ENCODE data around the gene MISP3.
A peak's percentile ranks its signal among the peaks of the same experiment; 100 is the strongest.

The MISP3 gene

DNA sequence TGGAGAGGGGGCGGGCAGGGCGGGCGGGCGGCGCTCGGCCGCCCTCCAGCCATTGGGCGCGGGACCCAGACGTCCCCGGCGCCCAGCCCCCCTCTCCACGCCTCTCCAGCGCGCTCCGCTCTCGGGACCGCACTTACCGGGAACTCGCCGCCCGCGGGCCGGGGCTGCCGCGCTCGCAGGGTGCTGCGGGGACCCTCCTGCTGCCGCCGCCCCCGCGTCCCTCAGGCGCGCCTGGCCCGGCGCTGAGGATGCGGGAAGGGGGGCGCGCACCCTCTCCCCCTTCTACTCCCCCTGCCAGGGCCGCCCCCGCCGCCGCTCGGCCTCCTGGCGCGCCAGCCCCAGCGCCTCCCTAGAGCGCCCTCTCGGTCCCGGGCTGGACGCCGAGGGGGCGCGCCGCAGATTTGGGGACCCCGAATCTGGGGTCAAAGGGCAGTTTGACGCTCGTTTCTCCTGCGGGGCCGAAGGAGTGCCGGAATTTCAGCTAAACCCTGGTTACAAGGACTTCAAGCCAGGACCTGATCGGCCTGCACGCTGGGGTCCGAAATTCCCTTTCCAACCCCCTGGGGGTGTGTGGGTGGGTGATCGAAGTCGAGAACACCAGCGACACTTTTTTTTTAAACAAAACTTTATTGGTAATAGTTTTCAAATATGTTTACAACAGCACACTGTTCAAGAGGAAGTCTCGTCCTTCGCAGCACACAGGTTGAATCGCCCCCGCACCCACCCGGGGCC, 18.7 kb downstream of the MISP3 start:
- Histone ChIP-seq H4K5ac (ENCODE audit: low read length) (no peak overlapping the region), H3K27me3 (ENCODE audit: insufficient read depth, low read length, poor library complexity) (no peaks in the 10 kb centered on the region), H3K9ac (ENCODE audit: low read length) (peak overlapping the region; percentile 88), H3K23ac (ENCODE audit: low read length) (no peak overlapping the region), H3K4me3 (ENCODE audit: low read length) (peak overlapping the region; percentile 72), H2BK5ac (ENCODE audit: low read length) (no peak overlapping the region), H3K4ac (ENCODE audit: low read depth, low read length) (peak overlapping the region; percentile 72), H3K27ac (ENCODE audit: low read depth, low read length) (peak overlapping the region; percentile 86), H4K8ac (ENCODE audit: low read depth, low read length) (peak overlapping the region; percentile 87), H2BK120ac (ENCODE audit: low read depth, low read length) (peak overlapping the region; percentile 65), H3K18ac (ENCODE audit: low read length) (peak overlapping the region; percentile 93), H3K79me1 (ENCODE audit: low read length) (peaks cover 8% of the 10 kb centered on the region), H3K4me1 (ENCODE audit: control insufficient read depth, low read depth, low read length) (peaks cover 2% of the 10 kb centered on the region), H3K79me2 (ENCODE audit: control insufficient read depth, insufficient read depth, low read length) (peaks cover 6% of the 10 kb centered on the region), H3K36me3 (ENCODE audit: control insufficient read depth, insufficient read depth, low read length) (peaks cover 5% of the 10 kb centered on the region), H3K56ac (ENCODE audit: low read length) (peak overlapping the region; percentile 90), H2AK5ac (ENCODE audit: low read length) (no peak overlapping the region), H2BK15ac (replicated peaks; ENCODE audit: low read depth) (no peak overlapping the region), H3K4me2 (ENCODE audit: low read length) (peak overlapping the region; percentile 99)
- WGBS (ENCODE audit: extremely low coverage, insufficient coverage, low lambda C conversion rate), result no CpG with 5 or more reads among the region's 72 CpGs
- DNase-seq, result peak; percentile 78

- peak overlapping the region; percentile 90 for H3K56ac ChIP-seq (ENCODE audit: low read length)
- H3K4me1 ChIP-seq (ENCODE audit: control insufficient read depth, low read depth, low read length), result peaks cover 2% of the 10 kb centered on the region
- peaks cover 8% of the 10 kb centered on the region for H3K79me1 ChIP-seq (ENCODE audit: low read length)
- peaks cover 6% of the 10 kb centered on the region for H3K79me2 ChIP-seq (ENCODE audit: control insufficient read depth, insufficient read depth, low read length)
- peak overlapping the region; percentile 87 for H4K8ac ChIP-seq (ENCODE audit: low read depth, low read length)
- no peak overlapping the region for H3K4me3 ChIP-seq (ENCODE audit: low read length)
- WGBS (ENCODE audit: extremely low coverage, insufficient coverage, low lambda C conversion rate), result no CpG with 5 or more reads among the region's 15 CpGs
- H3K27me3 ChIP-seq (ENCODE audit: insufficient read depth, low read length, poor library complexity), result no peaks in the 10 kb centered on the region
- peak overlapping the region; percentile 99 for H3K4me2 ChIP-seq (ENCODE audit: low read length)
- peak overlapping the region; percentile 93 for H3K18ac ChIP-seq (ENCODE audit: low read length)
- H3K27ac ChIP-seq (ENCODE audit: low read depth, low read length), result no peak overlapping the region
- H3K23ac ChIP-seq (ENCODE audit: low read length), result no peak overlapping the region
- no peak overlapping the region for H4K5ac ChIP-seq (ENCODE audit: low read length)
- H3K4ac ChIP-seq (ENCODE audit: low read depth, low read length), result no peak overlapping the region
- H3K36me3 ChIP-seq (ENCODE audit: control insufficient read depth, insufficient read depth, low read length), result peaks cover 5% of the 10 kb centered on the region
- no peak overlapping the region for H2BK5ac ChIP-seq (ENCODE audit: low read length)
- DNase-seq, result no peak
- no peak overlapping the region for H2BK120ac ChIP-seq (ENCODE audit: low read depth, low read length)
- peak overlapping the region; percentile 88 for H3K9ac ChIP-seq (ENCODE audit: low read length)
- H2BK15ac ChIP-seq (replicated peaks; ENCODE audit: low read depth), result no peak overlapping the region
- H2AK5ac ChIP-seq (ENCODE audit: low read length), result no peak overlapping the region
Measured at GRCh38 chr19:14091813-14092462, 19.4 kb downstream of the MISP3 start.

- H3K36me3 ChIP-seq (ENCODE audit: control insufficient read depth, insufficient read depth, low read length), result peaks cover 4% of the 10 kb centered on the region
Measured at GRCh38 chr19:14093117-14093823, 20.7 kb downstream of the MISP3 start.

DNA sequence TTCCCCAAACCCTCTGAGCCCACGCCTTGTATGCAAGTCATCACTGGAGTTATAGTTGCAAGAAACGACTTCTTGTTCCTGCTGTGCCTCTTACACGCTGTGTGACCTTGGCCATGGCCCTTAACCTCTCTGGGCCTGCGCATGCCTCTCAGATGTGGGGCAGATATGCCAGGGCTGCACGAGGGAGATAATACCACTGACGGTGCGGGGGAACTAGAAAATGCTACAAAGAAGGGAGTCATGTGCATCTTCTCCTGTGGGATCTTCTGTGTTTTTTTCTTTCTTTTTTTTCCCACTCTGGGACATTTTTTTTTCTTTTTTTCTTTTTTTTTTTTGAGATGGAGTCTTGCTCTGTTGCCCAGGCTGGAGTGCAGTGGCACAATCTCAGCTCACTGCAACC, 22.3 kb downstream of the MISP3 start:
- no peak overlapping the region for H3K4me3 ChIP-seq (ENCODE audit: low read length)
- no peaks in the 10 kb centered on the region for H3K79me1 ChIP-seq (ENCODE audit: low read length)
- no peak overlapping the region for H2BK5ac ChIP-seq (ENCODE audit: low read length)
- H3K36me3 ChIP-seq (ENCODE audit: control insufficient read depth, insufficient read depth, low read length), result no peaks in the 10 kb centered on the region
- no peak overlapping the region for H3K4me2 ChIP-seq (ENCODE audit: low read length)
- H2BK15ac ChIP-seq (replicated peaks; ENCODE audit: low read depth), result no peak overlapping the region
- no peaks in the 10 kb centered on the region for H3K27me3 ChIP-seq (ENCODE audit: insufficient read depth, low read length, poor library complexity)
- no peak overlapping the region for H3K23ac ChIP-seq (ENCODE audit: low read length)
- H4K5ac ChIP-seq (ENCODE audit: low read length), result no peak overlapping the region
- peaks cover 2% of the 10 kb centered on the region for H3K4me1 ChIP-seq (ENCODE audit: control insufficient read depth, low read depth, low read length)
- no peaks in the 10 kb centered on the region for H3K79me2 ChIP-seq (ENCODE audit: control insufficient read depth, insufficient read depth, low read length)
- WGBS (ENCODE audit: extremely low coverage, insufficient coverage, low lambda C conversion rate), result no CpG with 5 or more reads among the region's 7 CpGs
- H3K56ac ChIP-seq (ENCODE audit: low read length), result no peak overlapping the region
- no peak overlapping the region for H4K8ac ChIP-seq (ENCODE audit: low read depth, low read length)
- H3K27ac ChIP-seq (ENCODE audit: low read depth, low read length), result no peak overlapping the region
- no peak overlapping the region for H2AK5ac ChIP-seq (ENCODE audit: low read length)
- H3K4ac ChIP-seq (ENCODE audit: low read depth, low read length), result no peak overlapping the region
- no peak overlapping the region for H3K18ac ChIP-seq (ENCODE audit: low read length)
- H2BK120ac ChIP-seq (ENCODE audit: low read depth, low read length), result no peak overlapping the region
- DNase-seq, result no peak
- H3K9ac ChIP-seq (ENCODE audit: low read length), result no peak overlapping the region

More at GRCh38 chr19:14093117-14093823, 20.7 kb downstream of the MISP3 start:
- H4K5ac ChIP-seq (ENCODE audit: low read length), result no peak overlapping the region
- H3K79me2 ChIP-seq (ENCODE audit: control insufficient read depth, insufficient read depth, low read length), result peaks cover 6% of the 10 kb centered on the region
- no peak overlapping the region for H2BK15ac ChIP-seq (replicated peaks; ENCODE audit: low read depth)
- no peak overlapping the region for H3K56ac ChIP-seq (ENCODE audit: low read length)
- H3K4me3 ChIP-seq (ENCODE audit: low read length), result no peak overlapping the region
- no peak overlapping the region for H3K4ac ChIP-seq (ENCODE audit: low read depth, low read length)
- no peak overlapping the region for H3K18ac ChIP-seq (ENCODE audit: low read length)
- no peak overlapping the region for H2BK5ac ChIP-seq (ENCODE audit: low read length)
- H3K27ac ChIP-seq (ENCODE audit: low read depth, low read length), result no peak overlapping the region
- H3K4me2 ChIP-seq (ENCODE audit: low read length), result no peak overlapping the region
- no peak overlapping the region for H3K23ac ChIP-seq (ENCODE audit: low read length)
- peaks cover 8% of the 10 kb centered on the region for H3K79me1 ChIP-seq (ENCODE audit: low read length)
- no peaks in the 10 kb centered on the region for H3K27me3 ChIP-seq (ENCODE audit: insufficient read depth, low read length, poor library complexity)
- H2AK5ac ChIP-seq (ENCODE audit: low read length), result no peak overlapping the region
- no peak overlapping the region for H2BK120ac ChIP-seq (ENCODE audit: low read depth, low read length)
- no CpG with 5 or more reads among the region's 9 CpGs for WGBS (ENCODE audit: extremely low coverage, insufficient coverage, low lambda C conversion rate)
- no peak for DNase-seq
- H3K9ac ChIP-seq (ENCODE audit: low read length), result no peak overlapping the region
- peaks cover 2% of the 10 kb centered on the region for H3K4me1 ChIP-seq (ENCODE audit: control insufficient read depth, low read depth, low read length)
- H4K8ac ChIP-seq (ENCODE audit: low read depth, low read length), result no peak overlapping the region

DNA sequence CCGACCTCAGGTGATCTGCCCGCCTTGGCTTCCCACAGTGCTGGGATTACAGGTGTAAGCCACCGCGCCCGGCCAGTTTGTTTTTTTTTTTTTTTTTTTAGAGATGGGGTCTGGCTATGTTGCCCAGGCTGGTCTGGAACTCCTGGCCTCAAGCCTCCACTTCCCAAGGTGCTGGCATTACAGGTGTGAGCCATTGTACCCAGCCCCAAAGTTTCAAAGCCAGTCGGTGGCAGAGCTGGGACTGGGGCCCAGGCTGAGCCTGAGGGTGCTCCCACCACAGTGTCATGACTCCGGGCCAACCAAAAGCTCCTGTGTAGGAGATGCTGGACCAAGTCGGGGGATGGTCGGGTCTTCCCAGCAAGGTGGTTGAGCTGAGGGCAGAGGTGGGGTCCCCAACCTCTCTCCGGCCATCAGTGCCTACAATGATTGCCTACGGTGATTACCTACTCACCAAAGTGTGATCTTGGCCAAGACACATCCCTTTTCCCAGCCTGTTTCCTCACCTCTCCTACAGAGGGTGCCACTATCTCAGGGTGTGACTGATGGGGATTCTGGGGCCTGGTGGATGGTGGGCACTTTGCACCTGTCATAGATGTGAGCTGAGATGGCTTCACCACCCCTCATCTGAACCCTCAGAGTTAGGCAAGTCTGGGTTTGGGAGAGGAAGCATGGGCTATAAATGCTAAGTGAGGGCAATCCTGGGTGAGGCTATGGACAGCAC, 23.8 kb downstream of the MISP3 start:
- peak; percentile 37 for DNase-seq
- no peak overlapping the region for H4K5ac ChIP-seq (ENCODE audit: low read length)
- WGBS (ENCODE audit: extremely low coverage, insufficient coverage, low lambda C conversion rate), result no CpG with 5 or more reads among the region's 11 CpGs
- no peak overlapping the region for H2BK120ac ChIP-seq (ENCODE audit: low read depth, low read length)
- H3K79me1 ChIP-seq (ENCODE audit: low read length), result no peaks in the 10 kb centered on the region
- no peak overlapping the region for H3K4ac ChIP-seq (ENCODE audit: low read depth, low read length)
- H3K27me3 ChIP-seq (ENCODE audit: insufficient read depth, low read length, poor library complexity), result no peaks in the 10 kb centered on the region
- H2AK5ac ChIP-seq (ENCODE audit: low read length), result no peak overlapping the region
- no peak overlapping the region for H2BK5ac ChIP-seq (ENCODE audit: low read length)
- H3K4me2 ChIP-seq (ENCODE audit: low read length), result no peak overlapping the region
- no peak overlapping the region for H3K56ac ChIP-seq (ENCODE audit: low read length)
- no peak overlapping the region for H4K8ac ChIP-seq (ENCODE audit: low read depth, low read length)
- no peaks in the 10 kb centered on the region for H3K36me3 ChIP-seq (ENCODE audit: control insufficient read depth, insufficient read depth, low read length)
- no peak overlapping the region for H3K4me3 ChIP-seq (ENCODE audit: low read length)
- H3K23ac ChIP-seq (ENCODE audit: low read length), result no peak overlapping the region
- H3K79me2 ChIP-seq (ENCODE audit: control insufficient read depth, insufficient read depth, low read length), result no peaks in the 10 kb centered on the region
- peaks cover 2% of the 10 kb centered on the region for H3K4me1 ChIP-seq (ENCODE audit: control insufficient read depth, low read depth, low read length)
- no peak overlapping the region for H2BK15ac ChIP-seq (replicated peaks; ENCODE audit: low read depth)
- H3K18ac ChIP-seq (ENCODE audit: low read length), result no peak overlapping the region
- H3K9ac ChIP-seq (ENCODE audit: low read length), result no peak overlapping the region
- no peak overlapping the region for H3K27ac ChIP-seq (ENCODE audit: low read depth, low read length)
